GM21737 (cell line): ENCODE measurements around the gene SH3PXD2A.

Experiments
- ATAC-seq: cut with Tn5 transposase; IDR thresholded peaks from one replicate; pipeline ENCODE4 v1.9.1; 2021; ENCODE audit warnings: mild to moderate bottlenecking, moderate library complexity; ENCODE audit not compliant: unreplicated experiment

The SH3PXD2A gene

GRCh38 chr10:103876155-103876554 is 20.8 kb upstream of the SH3PXD2A start:
- ATAC-seq: no peak

DNA sequence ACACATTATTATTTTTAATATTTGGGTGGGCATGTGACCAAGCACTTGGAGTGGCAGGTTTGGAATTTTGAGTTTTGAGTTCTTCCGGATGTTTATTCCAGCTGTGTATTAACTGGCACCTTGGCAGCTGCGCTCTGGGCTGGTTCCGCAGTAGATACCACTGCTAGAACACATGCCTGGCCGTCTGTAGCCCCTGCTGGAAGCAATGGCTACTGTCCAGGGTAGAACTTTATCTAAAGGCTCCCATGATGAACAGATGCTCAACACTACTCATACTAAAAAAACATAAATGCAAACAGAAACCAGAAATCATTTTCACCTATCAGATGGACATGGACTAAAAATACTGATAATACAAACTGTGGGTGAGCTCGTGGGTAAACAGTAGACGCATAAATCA is 19.4 kb upstream of the SH3PXD2A start:
- ATAC-seq: no peak

GRCh38 chr10:103872137-103872931 is 17.0 kb upstream of the SH3PXD2A start:
- ATAC-seq: no peak

GRCh38 chr10:103871006-103871405 is 15.6 kb upstream of the SH3PXD2A start:
- ATAC-seq: no peak

GRCh38 chr10:103870516-103870915 is 15.1 kb upstream of the SH3PXD2A start:
- no peak for ATAC-seq

DNA sequence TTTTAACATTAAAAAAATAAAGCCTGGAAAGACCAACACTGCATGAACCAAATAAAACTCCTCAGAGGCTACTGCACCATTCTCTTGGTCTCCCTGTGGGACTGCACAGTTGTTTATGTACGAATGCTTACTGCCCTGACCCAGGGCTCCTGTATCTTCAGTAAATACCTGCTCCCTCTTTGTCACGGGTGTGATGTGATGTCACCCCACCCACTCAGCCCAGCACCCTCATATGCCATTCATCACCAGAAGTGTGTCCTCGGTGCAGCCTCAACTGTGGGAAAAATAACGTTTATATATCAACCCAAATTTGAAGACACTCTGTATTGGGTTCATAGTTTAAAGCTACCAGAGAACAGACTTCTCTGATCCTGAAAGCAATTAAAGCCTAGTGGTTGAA is 14.0 kb upstream of the SH3PXD2A start:
- ATAC-seq: no peak

- ATAC-seq: no peak
Observed at GRCh38 chr10:103868200-103868599, 12.8 kb upstream of the SH3PXD2A start.

GRCh38 chr10:103861505-103861904 is 6.1 kb upstream of the SH3PXD2A start:
- ATAC-seq: no peak

GRCh38 chr10:103859161-103860086 is 4.0 kb upstream of the SH3PXD2A start:
- no peak for ATAC-seq

- ATAC-seq: no peak
Observed at GRCh38 chr10:103858360-103858759, 3.0 kb upstream of the SH3PXD2A start.

DNA sequence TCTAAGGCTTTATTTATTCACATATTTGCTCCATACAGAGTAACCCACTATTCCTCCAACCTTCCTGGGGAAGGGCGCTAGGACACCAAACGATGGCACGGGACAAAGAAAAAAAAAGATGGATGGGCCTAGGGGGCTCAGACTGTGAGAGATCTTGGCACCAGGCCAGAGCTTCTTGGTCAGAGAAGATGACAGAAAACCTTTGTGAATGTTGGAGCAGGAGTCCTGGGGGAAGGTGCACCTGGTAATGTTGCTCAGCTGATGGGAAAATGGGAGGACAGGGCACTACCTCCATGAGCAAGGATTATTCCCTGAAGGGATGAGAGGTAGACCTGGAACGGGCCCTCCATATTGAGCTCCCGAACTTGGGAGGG is 1.4 kb upstream of the SH3PXD2A start:
- no peak for ATAC-seq

DNA sequence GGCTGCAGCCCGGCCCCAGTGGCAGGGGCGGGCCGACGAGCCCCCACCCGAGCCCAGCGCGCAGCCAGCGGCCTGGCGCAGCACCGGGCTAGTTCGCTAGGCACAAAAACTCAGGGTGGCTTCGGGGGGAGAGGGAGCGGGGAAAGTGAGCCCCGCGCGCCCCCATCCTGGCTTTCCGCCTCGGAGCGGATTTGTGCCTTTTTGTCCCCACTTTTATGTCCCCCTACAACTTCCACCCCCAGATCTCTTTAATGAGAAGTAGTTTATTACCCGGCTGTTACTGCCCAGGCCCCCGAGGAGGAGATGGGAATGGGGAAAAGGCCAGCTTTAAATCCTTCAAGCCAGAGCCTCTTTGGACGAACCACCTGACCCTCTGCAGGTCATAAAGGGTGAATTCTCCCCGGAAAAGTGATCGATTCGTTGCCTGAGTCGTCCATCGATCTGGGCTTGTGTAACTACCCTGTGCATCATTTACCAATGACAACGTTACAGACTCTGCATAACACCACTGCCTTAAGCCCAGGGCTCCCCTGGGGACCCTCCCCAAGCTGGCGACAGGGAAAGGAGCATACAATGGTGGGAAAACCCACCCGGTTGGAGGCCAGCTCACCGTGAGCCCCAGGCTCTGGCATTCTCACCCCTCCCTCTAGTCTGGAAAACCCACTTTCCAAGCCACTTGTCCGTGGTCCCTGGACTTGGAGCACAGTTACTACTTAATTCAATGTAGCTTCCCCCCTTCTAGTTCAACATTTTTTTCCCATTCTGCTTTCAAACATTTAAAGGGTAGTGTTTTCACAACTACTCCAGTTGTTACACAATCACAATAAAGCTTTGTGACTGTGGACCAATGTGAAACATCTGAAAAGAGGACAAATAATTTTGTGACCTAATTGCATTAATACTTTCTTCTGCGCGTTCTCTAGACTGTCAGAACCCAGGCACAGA is 748 bp upstream of the SH3PXD2A start:
- no peak for ATAC-seq

DNA sequence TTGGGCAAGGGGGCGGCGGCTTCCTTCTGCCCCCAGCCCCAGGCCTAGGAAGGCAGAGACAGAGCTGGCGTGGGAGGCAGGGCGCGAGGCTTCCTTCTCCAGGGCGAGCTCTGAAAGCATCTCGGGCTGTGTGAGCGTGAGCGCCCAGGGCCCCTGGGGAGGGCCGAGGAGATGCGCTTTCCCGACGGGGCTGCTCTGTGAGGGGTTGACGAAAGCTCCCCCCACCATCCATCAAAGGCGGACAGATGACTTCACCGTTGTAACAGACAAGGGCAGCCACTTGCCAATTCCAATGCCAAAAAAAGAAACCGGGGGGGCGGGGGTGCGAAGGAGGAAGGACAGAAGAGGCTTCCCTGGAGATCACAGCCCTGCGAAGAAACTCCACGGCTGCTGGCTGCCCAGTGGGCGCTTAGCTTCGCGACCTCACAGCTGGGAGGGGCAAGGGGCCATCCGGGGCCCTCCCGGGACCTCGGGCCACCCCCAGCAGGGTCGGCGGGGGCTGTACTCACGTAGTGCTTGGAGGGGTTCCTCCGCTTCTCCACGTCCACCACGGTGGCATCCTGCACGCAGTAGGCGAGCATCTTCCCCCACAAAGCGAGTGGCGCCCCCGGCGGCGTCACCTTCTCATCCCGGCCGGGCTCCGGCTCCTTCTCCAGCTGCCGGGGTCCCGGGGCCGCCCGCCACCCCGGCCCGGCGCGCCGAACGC is 537 bp downstream of the SH3PXD2A start:
- no peak for ATAC-seq

DNA sequence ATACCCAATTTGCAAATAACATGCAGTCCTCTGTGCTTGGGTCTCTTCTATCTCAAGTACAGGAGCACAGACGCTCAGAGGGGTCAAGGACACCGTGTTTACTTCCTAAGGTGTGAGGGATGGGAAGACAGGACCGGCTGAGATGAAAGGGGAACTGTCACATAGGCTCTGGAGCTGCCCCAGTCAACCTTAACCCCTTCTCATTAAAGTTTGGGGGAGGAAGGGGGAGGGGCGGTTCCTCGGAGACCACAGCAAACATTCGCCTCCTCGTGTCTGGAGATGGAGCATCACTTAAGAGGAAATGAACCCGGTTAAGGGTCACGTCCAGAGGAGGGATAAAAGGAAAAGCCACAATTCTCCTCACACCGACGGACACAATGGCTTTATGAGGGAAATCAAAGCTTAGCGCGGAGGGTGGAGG is 1.1 kb downstream of the SH3PXD2A start:
- ATAC-seq: no peak

GRCh38 chr10:103853428-103854264 is 1.7 kb downstream of the SH3PXD2A start:
- ATAC-seq: no peak

- no peak for ATAC-seq
Observed at GRCh38 chr10:103852856-103853255, 2.5 kb downstream of the SH3PXD2A start.

GRCh38 chr10:103852189-103852711 is 3.1 kb downstream of the SH3PXD2A start:
- ATAC-seq: no peak

DNA sequence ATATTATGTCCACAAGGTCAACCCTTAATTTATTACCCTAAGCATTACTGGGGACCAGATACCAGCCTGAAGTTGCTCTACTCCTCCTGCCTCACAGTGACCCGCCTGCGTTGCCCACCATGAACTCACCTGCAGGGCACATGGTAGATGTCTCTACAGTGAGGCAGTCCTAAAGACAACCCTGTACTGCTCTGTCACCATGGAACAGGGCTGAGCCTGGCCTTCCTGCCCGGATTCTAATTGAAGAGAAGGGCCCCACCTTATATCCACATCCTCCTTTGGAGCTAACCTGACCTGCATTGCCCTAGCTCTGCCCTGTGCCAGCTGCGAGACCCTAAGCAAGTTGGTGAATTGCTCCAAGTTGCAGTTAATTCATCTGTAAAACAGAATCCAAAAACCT is 4.1 kb downstream of the SH3PXD2A start:
- ATAC-seq: no peak

GRCh38 chr10:103850572-103850895 is 4.8 kb downstream of the SH3PXD2A start:
- ATAC-seq: no peak
